Measurements from ENCODE around the gene SPATA2L.

SPATA2L gene

DNA sequence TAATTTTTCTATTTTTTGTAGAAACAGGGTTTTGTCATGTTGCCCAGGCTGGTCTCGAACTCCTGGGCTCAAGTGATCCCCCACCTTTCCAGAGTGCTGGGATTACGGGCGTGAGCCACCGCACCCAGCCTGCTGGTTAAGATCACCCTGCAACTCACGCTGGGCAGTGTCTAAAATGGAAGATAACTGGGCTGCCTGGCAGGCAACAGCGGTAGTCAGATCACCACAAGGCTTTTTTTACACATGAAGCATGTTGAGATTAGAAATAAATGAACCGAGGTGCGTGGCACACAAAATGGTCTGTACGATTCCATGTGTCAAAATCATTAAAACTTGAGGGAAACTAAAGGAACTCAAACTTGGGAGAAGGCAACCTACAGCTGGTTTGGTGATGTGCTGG lies 46.6 kb upstream of the SPATA2L start:
- TF ChIP-seq EZH2phosphoT487 (IDR thresholded peaks at IDR 0.05; ENCODE audit: borderline replicate concordance, low read length) = no peak
- TF ChIP-seq, protein P1, sequence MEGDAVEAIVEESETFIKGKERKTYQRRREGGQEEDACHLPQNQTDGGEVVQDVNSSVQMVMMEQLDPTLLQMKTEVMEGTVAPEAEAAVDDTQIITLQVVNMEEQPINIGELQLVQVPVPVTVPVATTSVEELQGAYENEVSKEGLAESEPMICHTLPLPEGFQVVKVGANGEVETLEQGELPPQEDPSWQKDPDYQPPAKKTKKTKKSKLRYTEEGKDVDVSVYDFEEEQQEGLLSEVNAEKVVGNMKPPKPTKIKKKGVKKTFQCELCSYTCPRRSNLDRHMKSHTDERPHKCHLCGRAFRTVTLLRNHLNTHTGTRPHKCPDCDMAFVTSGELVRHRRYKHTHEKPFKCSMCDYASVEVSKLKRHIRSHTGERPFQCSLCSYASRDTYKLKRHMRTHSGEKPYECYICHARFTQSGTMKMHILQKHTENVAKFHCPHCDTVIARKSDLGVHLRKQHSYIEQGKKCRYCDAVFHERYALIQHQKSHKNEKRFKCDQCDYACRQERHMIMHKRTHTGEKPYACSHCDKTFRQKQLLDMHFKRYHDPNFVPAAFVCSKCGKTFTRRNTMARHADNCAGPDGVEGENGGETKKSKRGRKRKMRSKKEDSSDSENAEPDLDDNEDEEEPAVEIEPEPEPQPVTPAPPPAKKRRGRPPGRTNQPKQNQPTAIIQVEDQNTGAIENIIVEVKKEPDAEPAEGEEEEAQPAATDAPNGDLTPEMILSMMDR (IDR thresholded peaks at IDR 0.05; ENCODE audit: low read depth, low read length, poor library complexity, severe bottlenecking) = no peak
- no peaks in the 10 kb centered on the region for H3K9me3 ChIP-seq (ENCODE audit: control insufficient read depth, insufficient read depth, low read length)
- H3K27ac ChIP-seq (ENCODE audit: low read depth, low read length) = no peak overlapping the region
- peaks cover 85% of the 10 kb centered on the region for H3K36me3 ChIP-seq (ENCODE audit: control insufficient read depth, low read length)
- H3K9me2 ChIP-seq (replicated peaks; ENCODE audit: control insufficient read depth, low read length) = no peaks in the 10 kb centered on the region
- no peaks in the 10 kb centered on the region for H3K4me1 ChIP-seq (ENCODE audit: control insufficient read depth, low read length)
- H3K4me2 ChIP-seq (ENCODE audit: low read length) = no peak overlapping the region
- peaks cover 7% of the 10 kb centered on the region for H3K79me2 ChIP-seq (ENCODE audit: control insufficient read depth, low read length)
- H3F3A ChIP-seq (ENCODE audit: control insufficient read depth, insufficient read depth) = no peaks in the 10 kb centered on the region
- no peak overlapping the region for H3K4me3 ChIP-seq (ENCODE audit: low read length)
- no peaks in the 10 kb centered on the region for H3K27me3 ChIP-seq (ENCODE audit: control insufficient read depth, low read length)
- H4K20me1 ChIP-seq (ENCODE audit: control insufficient read depth, insufficient read depth, low read depth, low read length) = no peaks in the 10 kb centered on the region

DNA sequence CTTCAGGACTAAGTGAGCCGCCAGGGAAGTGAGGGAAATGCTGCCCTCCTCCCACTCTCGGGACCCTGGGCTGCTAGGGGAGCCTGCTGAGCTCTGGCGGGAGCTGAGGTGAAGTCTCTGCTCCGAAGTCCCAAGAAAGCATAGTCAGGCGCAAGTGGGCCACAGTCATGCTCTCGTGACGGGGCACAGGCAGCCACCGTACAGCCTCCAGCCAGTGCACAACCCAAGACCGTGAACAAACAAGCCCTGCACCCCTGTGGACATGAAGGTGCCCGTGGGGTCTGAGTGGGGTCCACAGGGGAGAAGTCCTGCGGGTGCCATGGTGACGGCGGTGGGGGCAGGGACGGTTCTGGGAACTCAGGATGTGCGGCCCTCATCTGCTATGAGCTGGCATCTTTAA lies 44.5 kb upstream of the SPATA2L start:
- H3K36me3 ChIP-seq (ENCODE audit: control insufficient read depth, low read length) = peaks cover 92% of the 10 kb centered on the region
- H4K20me1 ChIP-seq (ENCODE audit: control insufficient read depth, insufficient read depth, low read depth, low read length) = no peaks in the 10 kb centered on the region
- H3K9me2 ChIP-seq (replicated peaks; ENCODE audit: control insufficient read depth, low read length) = no peaks in the 10 kb centered on the region
- no peaks in the 10 kb centered on the region for H3K4me1 ChIP-seq (ENCODE audit: control insufficient read depth, low read length)
- no peak overlapping the region for H3K4me2 ChIP-seq (ENCODE audit: low read length)
- no peaks in the 10 kb centered on the region for H3K9me3 ChIP-seq (ENCODE audit: control insufficient read depth, insufficient read depth, low read length)
- no peak overlapping the region for H3K27ac ChIP-seq (ENCODE audit: low read depth, low read length)
- H3K4me3 ChIP-seq (ENCODE audit: low read length) = no peak overlapping the region
- H3K79me2 ChIP-seq (ENCODE audit: control insufficient read depth, low read length) = peaks cover 3% of the 10 kb centered on the region
- no peaks in the 10 kb centered on the region for H3K27me3 ChIP-seq (ENCODE audit: control insufficient read depth, low read length)
- no peaks in the 10 kb centered on the region for H3F3A ChIP-seq (ENCODE audit: control insufficient read depth, insufficient read depth)
- no peak for TF ChIP-seq EZH2phosphoT487 (IDR thresholded peaks at IDR 0.05; ENCODE audit: borderline replicate concordance, low read length)
- TF ChIP-seq, protein P1 (IDR thresholded peaks at IDR 0.05; ENCODE audit: low read depth, low read length, poor library complexity, severe bottlenecking) = no peak

DNA sequence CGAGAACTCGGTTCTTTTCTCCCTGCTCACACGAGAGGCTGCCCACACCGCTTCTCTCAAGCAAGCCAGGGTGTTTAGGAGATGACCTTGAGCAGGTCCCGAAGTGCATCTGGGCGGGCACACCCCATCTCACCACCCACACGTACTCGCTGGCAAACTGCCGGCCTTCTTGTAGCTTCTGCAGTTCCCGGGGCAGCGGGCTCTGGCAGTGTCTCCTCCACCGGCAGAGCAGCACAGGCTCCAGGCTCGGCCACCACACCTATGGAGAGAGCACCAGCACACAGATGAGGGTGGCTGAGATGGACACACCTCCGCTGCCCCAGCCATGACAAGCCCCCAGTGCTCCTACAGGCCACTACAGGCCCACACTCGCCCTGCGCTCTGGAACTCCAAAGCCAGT lies 43.3 kb upstream of the SPATA2L start:
- H4K20me1 ChIP-seq (ENCODE audit: control insufficient read depth, insufficient read depth, low read depth, low read length) = no peaks in the 10 kb centered on the region
- no peaks in the 10 kb centered on the region for H3K9me2 ChIP-seq (replicated peaks; ENCODE audit: control insufficient read depth, low read length)
- no peak overlapping the region for H3K4me2 ChIP-seq (ENCODE audit: low read length)
- H3K4me1 ChIP-seq (ENCODE audit: control insufficient read depth, low read length) = no peaks in the 10 kb centered on the region
- H3K36me3 ChIP-seq (ENCODE audit: control insufficient read depth, low read length) = peaks cover 92% of the 10 kb centered on the region
- H3K4me3 ChIP-seq (ENCODE audit: low read length) = no peak overlapping the region
- no peaks in the 10 kb centered on the region for H3K27me3 ChIP-seq (ENCODE audit: control insufficient read depth, low read length)
- 0 out of 2 replicates have a peak, but pooled peaks cover 4% of the 10 kb centered on the region for H3F3A ChIP-seq (ENCODE audit: control insufficient read depth, insufficient read depth)
- H3K27ac ChIP-seq (ENCODE audit: low read depth, low read length) = no peak overlapping the region
- H3K9me3 ChIP-seq (ENCODE audit: control insufficient read depth, insufficient read depth, low read length) = no peaks in the 10 kb centered on the region
- TF ChIP-seq, protein P1 (IDR thresholded peaks at IDR 0.05; ENCODE audit: low read depth, low read length, poor library complexity, severe bottlenecking) = no peak
- TF ChIP-seq EZH2phosphoT487 (IDR thresholded peaks at IDR 0.05; ENCODE audit: borderline replicate concordance, low read length) = no peak
- no peaks in the 10 kb centered on the region for H3K79me2 ChIP-seq (ENCODE audit: control insufficient read depth, low read length)

Data from DOHH2 (cell line).